ENCODE measurements around the gene RBM5. TPM values are rescaled to one million over a fixed set of nuclear protein-coding genes. Genes with fewer than 3 reads are reported as not detected.

Gene RBM5
- total RNA-seq = 100 to 1,000 TPM; 128 to 183 (median 158) TPM
- long read RNA-seq, donor 1, transcript RBM5-201 (25 exons, 3,188 nt) = major isoform, 31 of 59 reads
- long read RNA-seq, donor 1, partial matches to known transcripts = 9 of 59 reads
- long read RNA-seq, donor 1, other reads (novel, unspliced or antisense) = 19 of 59 reads
- long read RNA-seq, donor 2, transcript RBM5-201 (25 exons, 3,188 nt) = major isoform, 9 of 19 reads
- long read RNA-seq, donor 2, partial matches to known transcripts = 3 of 19 reads
- long read RNA-seq, donor 2, other reads (novel, unspliced or antisense) = 3 of 19 reads

- peak; percentile 92 to 95 (median 94) for DNase-seq
- Histone ChIP-seq H3K9me3 (no peaks in the 10 kb centered on the region), H3K4me1 (ENCODE audit: low read depth) (peaks cover 16% of the 10 kb centered on the region), H3K4me3 (peak within 1 kb of the TSS; percentile 85), H3K36me3 (ENCODE audit: low read depth) (peaks cover 5% of the 10 kb centered on the region)
- TF ChIP-seq CTCF (IDR thresholded peaks at IDR 0.05) = no peak
- intact Hi-C loops (cut with DNase I, micrococcal nuclease) = no loop called here
- ATAC-seq = peak; percentile 100
These were observed at the start of gene RBM5 for GRCh38 chr3:50088725-50089608. Gene RBM5, plus strand, starts transcription at chr3:50088919. Its CDS starts 1,516 bp downstream, at chr3:50090435.

GRCh38 chr3:50044976-50045375 lies 43.7 kb upstream of the RBM5 start:
- DNase-seq (no peak), ATAC-seq (no peak)
- Histone ChIP-seq H3K4me1 (ENCODE audit: low read depth) (no peaks in the 10 kb centered on the region), H3K36me3 (ENCODE audit: low read depth) (no peaks in the 10 kb centered on the region), H3K4me3 (no peak overlapping the region), H3K9me3 (no peaks in the 10 kb centered on the region)
- TF ChIP-seq CTCF (IDR thresholded peaks at IDR 0.05) = no peak
- intact Hi-C loops (cut with DNase I, micrococcal nuclease) = no loop called here

GRCh38 chr3:50047426-50047825 lies 41.3 kb upstream of the RBM5 start:
- no peak for ATAC-seq
- intact Hi-C loops (cut with DNase I, micrococcal nuclease) = no loop called here
- Histone ChIP-seq H3K36me3 (ENCODE audit: low read depth) (no peaks in the 10 kb centered on the region), H3K4me3 (no peak overlapping the region), H3K9me3 (no peaks in the 10 kb centered on the region), H3K4me1 (ENCODE audit: low read depth) (no peaks in the 10 kb centered on the region)
- TF ChIP-seq CTCF (IDR thresholded peaks at IDR 0.05) = no peak
- DNase-seq = no peak

GRCh38 chr3:50050361-50050760 lies 38.4 kb upstream of the RBM5 start:
- DNase-seq (no peak), ATAC-seq (no peak)
- no peaks in the 10 kb centered on the region for H3K4me1 ChIP-seq (ENCODE audit: low read depth)
- H3K9me3 ChIP-seq = no peaks in the 10 kb centered on the region
- no peak for TF ChIP-seq CTCF (IDR thresholded peaks at IDR 0.05)
- H3K4me3 ChIP-seq = no peak overlapping the region
- intact Hi-C loops (cut with DNase I, micrococcal nuclease) = no loop called here
- H3K36me3 ChIP-seq (ENCODE audit: low read depth) = no peaks in the 10 kb centered on the region

- Histone ChIP-seq H3K36me3 (ENCODE audit: low read depth) (peaks cover 5% of the 10 kb centered on the region), H3K9me3 (no peaks in the 10 kb centered on the region), H3K4me3 (no peak overlapping the region), H3K4me1 (ENCODE audit: low read depth) (no peaks in the 10 kb centered on the region)
- DNase-seq (no peak), ATAC-seq (no peak)
- TF ChIP-seq CTCF (IDR thresholded peaks at IDR 0.05) = no peak
- intact Hi-C loops (cut with DNase I, micrococcal nuclease) = no loop called here
These were observed 31.0 kb upstream of the RBM5 start for GRCh38 chr3:50057756-50058155.
